SK-MEL-5 (cell line): ENCODE results near the gene PAQR9. TPM values are rescaled to one million over a fixed set of nuclear protein-coding genes. Genes with fewer than 3 reads are reported as not detected.

ENCODE experiments used
- small RNA-seq, 2 experiments: library from RNA; depleted of rRNA; stranded (forward); fragments of <200 nt; gene quantifications; one replicate each; pipeline ENCODE3, GENCODE V24; 2014
- total RNA-seq: library from RNA; depleted of rRNA; stranded (reverse); fragments of >200 nt; shearing (Covaris generic); gene quantifications from 2 replicates; pipeline ENCODE4 v1.2.3, GENCODE V29; 2014; rRNA removed

PAQR9 gene
- total RNA-seq, 1 experiment from 2014 or later, result 0.05 TPM

Small RNA genes lying within 50 kb of the gene (small RNA-seq; reads per million reads assigned to genes)
- gene AC021074.2, result 0 reads per million in 2 experiments

Other genes starting within 250 kb of the PAQR9 start
- 8.5 and 10.4 TPM in 2 replicates for gene TRPC1, start 239.6 kb downstream of the PAQR9 start, total RNA-seq
- gene PCOLCE2, start 74.6 kb downstream of the PAQR9 start, total RNA-seq, result 57.2 and 60.6 TPM in 2 replicates
- 116 and 120 TPM in 2 replicates for gene U2SURP, start 37.9 kb upstream of the PAQR9 start, total RNA-seq
- gene CHST2, start 156.1 kb upstream of the PAQR9 start, total RNA-seq, result 3.6 and 4.3 TPM in 2 replicates